SK-N-SH treated with all-trans-retinoic acid at 6 μM for 48 hours (cell line): ENCODE measurements around the gene IFNA13.

Experiments used
- ATAC-seq: fragments of 200-7000 bp; cut with Tn5 transposase; 3 replicates; pipeline ENCODE4 v1.9.1; 2020; ENCODE audit warnings: mild to moderate bottlenecking, moderate library complexity
- ARNTL ChIP-seq: fragments of 450-650 bp; formaldehyde crosslinking; IDR thresholded peaks from 2 replicates; pipeline ENCODE4 v1.5.0; 2020; ENCODE audit warnings: low read depth, mild to moderate bottlenecking, moderate library complexity, borderline replicate concordance
- CSDC2 ChIP-seq: fragments of 250-450 bp; sonication (Bioruptor Pico); IDR thresholded peaks from 2 replicates; pipeline ENCODE4 v1.5.0; 2020; ENCODE audit warnings: mild to moderate bottlenecking, moderate library complexity
- CSRNP3 ChIP-seq: fragments of 250-450 bp; sonication (Bioruptor Pico); IDR thresholded peaks from 2 replicates; pipeline ENCODE4 v1.5.1; 2021; ENCODE audit warnings: mild to moderate bottlenecking, moderate library complexity
- ESRRG ChIP-seq: fragments of 250-450 bp; sonication (Bioruptor Pico); IDR thresholded peaks from 2 replicates; pipeline ENCODE4 v1.6.1; 2021; ENCODE audit warnings: mild to moderate bottlenecking
- GLIS3 ChIP-seq: fragments of 250-450 bp; sonication (Bioruptor Pico); IDR thresholded peaks from 2 replicates; pipeline ENCODE4 v1.5.0; 2020; ENCODE audit warnings: mild to moderate bottlenecking, moderate library complexity
- ISL1 ChIP-seq: fragments of 250-450 bp; sonication (Bioruptor Pico); IDR thresholded peaks from 2 replicates; pipeline ENCODE4 v2.1.2; 2022; ENCODE audit warnings: mild to moderate bottlenecking, moderate library complexity
- OSR1 ChIP-seq: fragments of 250-450 bp; sonication (Bioruptor Pico); IDR thresholded peaks from 2 replicates; pipeline ENCODE4 v1.8.0; 2022; ENCODE audit warnings: moderate library complexity, mild to moderate bottlenecking, inconsistent platforms
- PATZ1 ChIP-seq: fragments of 250-450 bp; sonication (Bioruptor Pico); IDR thresholded peaks from 2 replicates; pipeline ENCODE4 v1.8.0; 2020; ENCODE audit warnings: mild to moderate bottlenecking, moderate library complexity, borderline replicate concordance
- POU6F1 ChIP-seq: fragments of 250-450 bp; sonication (Bioruptor Pico); IDR thresholded peaks from 2 replicates; pipeline ENCODE4 v1.8.0; 2021; ENCODE audit warnings: low read depth, mild to moderate bottlenecking, moderate library complexity, borderline replicate concordance
- PPARA ChIP-seq: fragments of 250-450 bp; sonication (Bioruptor Pico); IDR thresholded peaks from 2 replicates; pipeline ENCODE4 v1.5.0; 2020; ENCODE audit warnings: mild to moderate bottlenecking, borderline replicate concordance
- RARB ChIP-seq: fragments of 250-450 bp; sonication (Bioruptor Pico); IDR thresholded peaks from 2 replicates; pipeline ENCODE4 v1.8.0; 2021; ENCODE audit warnings: mild to moderate bottlenecking, moderate library complexity
- SNAI2 ChIP-seq: fragments of 250-450 bp; sonication (Bioruptor Pico); IDR thresholded peaks from 2 replicates; pipeline ENCODE4 v1.5.0; 2020; ENCODE audit warnings: mild to moderate bottlenecking, moderate library complexity
- TCF4 ChIP-seq: fragments of 250-450 bp; sonication (Bioruptor Pico); IDR thresholded peaks from 2 replicates; pipeline ENCODE4 v1.8.0; 2021; ENCODE audit warnings: mild to moderate bottlenecking, moderate library complexity, borderline replicate concordance
- TSHZ2 ChIP-seq: fragments of 250-450 bp; sonication (Bioruptor Pico); IDR thresholded peaks from 2 replicates; pipeline ENCODE4 v1.5.0; 2020; ENCODE audit warnings: mild to moderate bottlenecking, moderate library complexity
- ZC3H10 ChIP-seq: fragments of 250-450 bp; sonication (Bioruptor Pico); IDR thresholded peaks from 2 replicates; pipeline ENCODE4 v1.5.1; 2021; ENCODE audit warnings: mild to moderate bottlenecking, moderate library complexity
- ZFP3 ChIP-seq: fragments of 250-450 bp; sonication (Bioruptor Pico); IDR thresholded peaks from 2 replicates; pipeline ENCODE4 v1.5.0; 2020; ENCODE audit warnings: mild to moderate bottlenecking, moderate library complexity
- ZFP30 ChIP-seq: fragments of 450-650 bp; formaldehyde crosslinking; IDR thresholded peaks from 2 replicates; pipeline ENCODE4 v1.5.0; 2022; ENCODE audit warnings: mild to moderate bottlenecking, moderate library complexity
- ZNF565 ChIP-seq: fragments of 450-650 bp; formaldehyde crosslinking; conservative IDR thresholded peaks from 2 replicates; pipeline ENCODE4 v1.5.0; 2020; ENCODE audit warnings: low read depth, mild to moderate bottlenecking, moderate library complexity
- ZNF70 ChIP-seq: fragments of 450-650 bp; formaldehyde crosslinking; IDR thresholded peaks from 2 replicates; pipeline ENCODE4 v1.5.0; 2020; ENCODE audit warnings: mild to moderate bottlenecking, moderate library complexity
- ZNF8 ChIP-seq: fragments of 450-650 bp; formaldehyde crosslinking; IDR thresholded peaks from 2 replicates; pipeline ENCODE4 v1.5.0; 2020; ENCODE audit warnings: mild to moderate bottlenecking, moderate library complexity

Gene IFNA13

GRCh38 chr9:21334701-21335632 lies 32.9 kb downstream of the IFNA13 start, which contains the start of gene KLHL9:
Gene KLHL9, minus strand, starts transcription at chr9:21335404. Its CDS starts 545 bp downstream, at chr9:21334859.
- no peak for TF ChIP-seq CSRNP3 (CRISPR knock-in tag)
- no peak for TF ChIP-seq ISL1
- no peak for TF ChIP-seq RARB
- no peak for TF ChIP-seq ARNTL (CRISPR knock-in tag)

GRCh38 chr9:21333226-21333625 lies 34.6 kb downstream of the IFNA13 start:
- ATAC-seq, result no peak
- TF ChIP-seq ESRRG (CRISPR knock-in tag) (no peak), OSR1 (CRISPR knock-in tag) (no peak), SNAI2 (CRISPR knock-in tag) (no peak)

More at GRCh38 chr9:21334701-21335632, 32.9 kb downstream of the IFNA13 start, which contains the start of gene KLHL9:
- ATAC-seq, result peak; percentile 98

GRCh38 chr9:21331676-21332402 lies 36.0 kb downstream of the IFNA13 start:
- no peak for ATAC-seq

More at GRCh38 chr9:21331676-21332402, 36.0 kb downstream of the IFNA13 start:
- TF ChIP-seq ZFP3 (CRISPR knock-in tag), result no peak
- TF ChIP-seq RARB, result no peak
- no peak for TF ChIP-seq TCF4 (CRISPR knock-in tag)
- no peak for TF ChIP-seq CSDC2 (CRISPR knock-in tag)
- TF ChIP-seq ZNF70, result no peak
- no peak for TF ChIP-seq ZNF8 (CRISPR knock-in tag)
- TF ChIP-seq ISL1, result no peak
- TF ChIP-seq ARNTL (CRISPR knock-in tag), result no peak
- TF ChIP-seq TSHZ2 (CRISPR knock-in tag), result no peak
- TF ChIP-seq SNAI2 (CRISPR knock-in tag), result no peak
- TF ChIP-seq ESRRG (CRISPR knock-in tag), result no peak
- TF ChIP-seq GLIS3, result no peak
- TF ChIP-seq POU6F1, result no peak
- no peak for TF ChIP-seq ZFP30 (CRISPR knock-in tag)
- TF ChIP-seq PPARA (CRISPR knock-in tag), result no peak
- no peak for TF ChIP-seq ZC3H10 (CRISPR knock-in tag)
- TF ChIP-seq PATZ1 (CRISPR knock-in tag), result no peak
- TF ChIP-seq ZNF565 (CRISPR knock-in tag), result no peak
- no peak for TF ChIP-seq OSR1 (CRISPR knock-in tag)
- TF ChIP-seq CSRNP3 (CRISPR knock-in tag), result no peak
